GM15510 (cell line): ENCODE measurements around the gene STON1.

ENCODE experiments used
- POLR2A ChIP-seq: IDR thresholded peaks from 3 replicates; pipeline ENCODE4 v1.6.1; 2011; ENCODE audit warnings: borderline replicate concordance; ENCODE audit not compliant: insufficient read length; ENCODE audit errors: extremely low read depth

Gene STON1

GRCh38 chr2:48624696-48625095, 94.7 kb downstream of the STON1 start:
- no peak for TF ChIP-seq POLR2A

- no peak for TF ChIP-seq POLR2A
These were observed 96.1 kb downstream of the STON1 start for GRCh38 chr2:48626047-48626446.

GRCh38 chr2:48633143-48633542, 103.2 kb downstream of the STON1 start:
- no peak for TF ChIP-seq POLR2A

- TF ChIP-seq POLR2A: no peak
These were observed 105.8 kb downstream of the STON1 start for GRCh38 chr2:48635786-48636185.

GRCh38 chr2:48638261-48638660, 108.3 kb downstream of the STON1 start:
- TF ChIP-seq POLR2A: no peak
